HG03565 (cell line): ENCODE results near the gene FAM187B.
"Not testable (repeated sequence)": the region's sequence is repeated elsewhere in the genome, so short reads cannot be mapped to it uniquely, and the experiment has no call there.

ENCODE experiments used
- ATAC-seq: cut with Tn5 transposase; IDR thresholded peaks from one replicate; pipeline ENCODE4 v1.9.1; 2021; ENCODE audit warnings: mild to moderate bottlenecking, moderate library complexity; ENCODE audit not compliant: unreplicated experiment

FAM187B gene

DNA sequence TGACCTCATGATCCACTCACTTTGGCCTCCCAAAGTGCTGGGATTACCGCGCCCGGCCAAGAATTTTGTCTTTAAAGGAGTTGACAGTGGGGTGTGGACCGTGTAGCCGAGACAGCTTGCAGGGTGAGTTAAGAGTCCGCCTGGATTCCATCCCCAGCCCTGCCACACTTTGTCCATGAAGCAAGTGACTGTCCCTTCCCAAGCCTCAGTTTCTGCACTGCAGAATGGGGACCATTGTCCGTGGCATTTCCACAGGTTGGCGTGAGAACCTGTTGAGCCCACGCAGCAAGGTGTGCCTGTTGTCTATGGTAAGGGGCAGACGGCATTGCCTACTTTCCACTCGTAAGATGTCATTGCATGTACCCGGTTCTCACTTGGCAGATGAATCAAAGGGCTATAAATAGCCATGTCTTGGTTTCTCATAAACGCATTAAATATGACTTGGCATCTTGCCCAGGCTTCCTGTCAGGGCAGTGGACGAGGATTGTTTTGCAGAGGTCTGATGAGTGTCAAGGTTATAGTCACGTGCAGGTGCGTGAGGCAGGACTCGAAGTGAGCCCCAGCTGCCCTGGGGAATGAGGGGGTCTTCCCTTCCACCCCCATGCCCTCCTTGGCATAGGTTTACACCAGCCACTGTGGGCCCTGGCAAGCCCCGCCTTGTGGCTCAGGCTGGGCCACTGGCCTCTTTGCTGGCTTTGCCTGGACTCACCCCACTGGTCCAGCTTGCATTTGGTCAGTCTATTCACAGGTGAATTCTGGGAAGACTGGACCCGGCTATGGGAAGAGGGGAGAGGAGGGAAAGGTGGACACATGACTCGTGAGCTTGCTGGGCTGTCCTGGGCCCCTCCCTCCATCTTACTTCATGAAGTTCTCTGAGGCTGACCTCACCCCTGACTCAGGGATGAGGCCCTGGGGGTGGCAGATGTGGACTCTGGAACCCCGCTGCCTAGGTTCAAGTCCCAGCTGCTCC, 14.6 kb downstream of the FAM187B start:
- ATAC-seq = no peak

DNA sequence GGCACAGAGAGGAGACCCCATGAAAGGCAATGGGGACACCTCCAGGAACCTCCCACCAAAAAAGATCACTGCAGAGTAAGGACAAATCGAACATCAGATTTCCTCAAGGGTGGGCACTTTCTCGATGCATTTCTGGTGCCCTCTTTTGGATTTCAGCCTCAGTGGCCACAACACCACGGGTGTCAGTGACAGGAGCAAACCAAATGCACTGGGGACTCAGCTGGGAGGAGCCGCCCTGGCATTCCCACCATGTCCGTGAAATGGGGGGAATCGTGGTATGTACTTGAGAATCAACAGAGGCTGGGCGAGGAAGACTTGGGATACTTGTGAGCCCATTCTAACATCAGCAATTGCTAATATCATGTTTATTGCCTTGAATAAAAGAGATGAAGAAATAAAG, 16.3 kb downstream of the FAM187B start:
- ATAC-seq = no peak

DNA sequence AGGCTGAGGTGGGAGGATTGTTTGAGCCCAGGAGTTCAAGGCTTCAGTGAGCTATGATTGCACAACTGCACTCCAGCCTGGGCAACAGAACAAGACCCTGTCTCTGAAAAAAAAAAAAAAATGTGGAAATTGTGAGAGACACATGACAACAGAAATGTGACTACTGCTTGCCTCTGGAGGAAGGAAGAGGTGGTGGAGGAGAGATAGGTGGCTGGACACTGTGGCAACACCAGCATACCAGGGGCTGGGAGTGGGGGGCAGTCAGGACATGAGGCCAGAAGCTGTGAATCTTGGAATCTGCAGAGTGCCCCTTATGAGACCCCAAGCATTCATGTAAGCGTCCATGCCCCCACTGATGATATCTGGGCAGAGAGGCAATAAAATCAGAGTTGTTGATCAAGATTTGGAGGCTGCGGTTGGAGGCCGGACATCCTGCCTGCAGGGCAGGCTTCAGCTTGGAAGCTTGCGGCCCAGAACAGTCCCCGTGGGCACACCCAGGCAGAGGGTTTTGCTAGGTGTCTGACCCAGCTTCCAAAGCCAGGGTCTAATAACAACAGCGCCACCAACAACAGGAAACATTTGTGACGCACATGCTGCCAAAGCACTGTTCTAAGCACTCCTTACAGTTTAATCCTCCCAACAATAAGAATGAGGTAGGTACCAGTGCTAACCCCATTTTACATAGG, 16.9 kb downstream of the FAM187B start:
- no peak for ATAC-seq

DNA sequence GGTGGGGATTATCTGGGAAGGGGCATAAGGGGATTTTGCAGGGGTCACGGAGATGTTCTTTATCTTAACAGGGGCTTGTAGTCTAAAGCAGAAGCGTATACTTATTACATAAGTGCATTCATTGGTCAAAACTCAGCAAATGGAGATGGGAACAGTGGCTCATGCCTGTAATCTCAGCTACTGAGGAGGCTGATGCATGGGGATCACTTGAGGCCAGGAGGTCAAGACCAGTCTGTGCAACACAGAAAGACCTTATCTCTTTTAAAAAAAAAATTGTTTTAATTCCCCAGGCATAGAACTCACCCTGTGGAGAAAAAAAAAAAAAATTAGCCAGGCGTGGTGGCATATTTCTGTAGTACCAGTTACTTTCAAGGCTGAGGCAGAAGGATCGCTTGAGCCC, 18.9 kb downstream of the FAM187B start:
- ATAC-seq = no peak

DNA sequence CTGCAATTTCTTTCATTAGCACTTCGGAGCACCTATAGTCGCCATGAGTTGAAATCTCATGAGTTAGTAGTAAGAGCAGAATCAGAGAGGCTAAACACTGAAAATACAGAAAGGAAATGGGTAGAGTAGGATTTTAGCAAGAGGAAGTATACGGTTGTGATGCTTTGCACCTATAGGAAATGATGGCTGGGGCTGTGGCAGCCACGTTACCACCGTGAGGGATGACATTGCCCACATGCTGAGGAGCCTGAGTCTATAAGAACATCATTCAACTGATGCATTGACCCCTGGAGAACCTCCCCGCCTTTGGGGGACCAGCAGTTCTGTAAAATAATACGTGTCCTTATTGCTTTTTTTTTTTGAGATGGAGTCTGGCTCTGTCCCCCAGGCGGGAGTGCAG, 20.4 kb downstream of the FAM187B start:
- ATAC-seq = no peak

DNA sequence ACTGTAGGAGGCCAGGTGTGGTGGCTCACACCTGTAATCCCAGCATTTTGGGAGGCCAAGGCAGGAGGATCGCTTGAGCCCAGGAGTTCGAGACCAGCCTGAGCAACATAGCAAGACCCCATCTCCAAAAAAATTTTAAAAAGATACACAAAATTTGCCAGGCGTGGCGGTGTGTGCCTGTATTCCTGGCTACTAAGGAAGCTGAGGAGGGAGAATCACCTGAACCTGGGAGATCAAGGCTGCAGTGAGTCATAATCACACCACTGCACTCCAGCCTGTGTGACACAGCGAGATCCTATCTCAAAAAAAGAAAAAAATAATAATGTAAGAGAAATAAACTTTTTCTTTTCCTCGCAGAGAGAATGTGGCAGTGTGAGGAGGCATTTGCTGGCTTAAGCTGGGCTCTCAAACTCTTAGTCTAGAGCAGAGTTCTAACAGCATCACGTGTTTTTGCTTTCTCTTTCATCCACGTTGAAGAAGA, 21.1 kb downstream of the FAM187B start:
- ATAC-seq = no peak

DNA sequence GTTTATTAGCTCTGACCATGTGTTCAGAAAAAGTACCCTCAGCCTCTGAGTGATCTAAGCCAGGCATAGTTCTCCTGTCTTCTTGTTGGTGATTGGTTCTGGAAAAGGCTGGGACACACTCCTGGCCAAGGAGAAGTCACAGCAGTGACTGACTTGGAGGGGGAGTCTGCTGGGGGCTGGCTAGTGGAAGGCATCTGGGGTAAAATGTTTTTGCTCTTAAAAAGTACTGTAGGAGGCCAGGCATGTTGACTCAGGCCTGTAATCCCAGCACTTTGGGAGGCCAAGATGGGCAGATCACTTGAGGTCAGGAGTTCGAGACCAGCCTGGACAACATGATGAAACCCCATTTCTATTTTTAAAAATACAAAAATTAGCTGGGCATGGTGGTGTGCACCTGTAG, 21.7 kb downstream of the FAM187B start:
- ATAC-seq = no peak

DNA sequence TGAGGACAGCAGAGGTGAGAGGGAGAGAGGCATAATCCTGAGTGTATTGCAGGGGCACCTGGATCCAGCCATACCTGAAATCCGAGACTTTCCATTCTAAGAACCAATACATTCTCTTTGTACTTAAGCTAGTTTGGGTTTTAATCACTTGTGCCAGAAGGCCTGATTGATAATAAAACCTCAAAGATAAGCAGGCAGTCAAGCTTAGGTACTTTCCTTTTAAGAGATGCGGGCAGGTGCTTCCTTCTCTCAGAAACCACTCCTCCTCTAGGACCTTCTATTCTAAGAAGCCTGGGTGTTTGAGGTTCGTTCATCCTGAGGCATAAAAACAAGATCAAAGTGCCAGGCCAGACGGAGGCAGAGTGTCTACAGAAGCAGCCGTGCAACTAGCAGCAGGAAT, 22.2 kb downstream of the FAM187B start:
- no peak for ATAC-seq

DNA sequence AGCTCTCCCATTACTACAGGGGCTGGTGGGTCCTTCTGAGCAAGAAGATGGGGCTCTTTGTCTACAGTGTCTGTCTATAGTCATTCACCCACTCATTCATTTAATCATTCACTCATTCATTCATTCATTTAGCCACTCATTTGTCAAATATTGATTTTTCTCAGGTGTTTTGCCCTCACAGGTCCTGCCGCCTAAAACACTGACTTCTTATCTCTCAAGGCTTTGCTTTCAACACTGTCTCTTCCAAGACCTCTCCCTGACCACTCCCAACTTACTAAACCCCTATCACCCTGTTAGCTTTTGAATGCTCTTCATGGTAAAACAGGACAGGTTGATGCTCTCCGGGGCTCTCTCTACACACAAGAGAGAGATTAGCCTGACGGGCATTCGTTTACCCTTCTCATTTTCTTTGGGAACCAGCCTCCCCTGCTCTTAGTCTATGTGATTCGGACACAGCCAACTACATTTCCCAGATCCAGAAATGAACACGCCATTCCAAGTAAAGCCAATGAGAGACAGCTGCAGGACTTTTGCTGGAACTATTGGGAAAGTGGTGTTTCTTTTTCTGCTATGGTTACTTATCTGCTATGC, 22.7 kb downstream of the FAM187B start:
- no peak for ATAC-seq

DNA sequence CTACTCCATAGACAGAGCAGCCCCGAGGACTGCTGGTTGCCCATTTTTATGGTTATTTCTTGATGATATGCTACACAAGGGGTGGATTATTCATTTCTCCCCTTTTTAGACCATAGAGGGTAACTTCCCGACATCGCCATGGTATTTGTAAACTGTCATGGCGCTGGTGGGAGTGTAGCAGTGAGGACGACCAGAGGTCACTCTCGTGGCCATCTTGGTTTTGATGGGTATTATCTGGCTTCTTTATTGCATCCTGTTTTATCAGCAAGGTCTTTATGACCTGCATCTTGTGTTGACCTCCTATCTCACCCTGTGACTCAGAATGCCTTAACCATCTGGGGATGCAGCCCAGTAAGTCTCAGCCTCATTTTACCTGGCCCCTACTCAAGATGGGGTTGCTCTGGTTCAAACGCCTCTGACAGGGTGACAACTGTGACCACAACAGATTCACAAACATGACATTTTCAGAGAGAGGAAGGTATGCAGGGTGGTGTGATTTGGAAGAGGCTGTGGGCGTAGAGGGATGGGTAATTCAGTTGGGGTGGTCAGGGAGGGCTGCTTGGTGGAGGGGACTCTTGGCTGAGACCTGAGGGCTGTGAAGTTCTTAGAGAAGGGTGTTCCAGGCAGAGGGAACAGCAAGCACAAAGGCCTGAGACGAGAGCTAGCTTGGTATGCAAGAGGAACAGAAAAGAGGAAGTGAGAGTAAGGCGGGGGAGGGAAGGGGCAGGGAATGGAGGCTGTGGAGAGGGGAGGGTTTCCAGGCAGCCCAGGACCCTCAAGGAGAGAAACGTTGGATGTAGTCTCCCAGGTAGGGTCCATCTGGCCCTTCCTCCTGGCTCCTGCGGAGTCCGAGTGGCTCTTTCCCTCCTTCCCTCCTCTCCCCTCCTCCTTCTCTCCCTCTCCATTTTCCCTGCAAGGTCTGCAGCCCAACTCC, 23.5 kb downstream of the FAM187B start:
- ATAC-seq = peak; percentile 68

DNA sequence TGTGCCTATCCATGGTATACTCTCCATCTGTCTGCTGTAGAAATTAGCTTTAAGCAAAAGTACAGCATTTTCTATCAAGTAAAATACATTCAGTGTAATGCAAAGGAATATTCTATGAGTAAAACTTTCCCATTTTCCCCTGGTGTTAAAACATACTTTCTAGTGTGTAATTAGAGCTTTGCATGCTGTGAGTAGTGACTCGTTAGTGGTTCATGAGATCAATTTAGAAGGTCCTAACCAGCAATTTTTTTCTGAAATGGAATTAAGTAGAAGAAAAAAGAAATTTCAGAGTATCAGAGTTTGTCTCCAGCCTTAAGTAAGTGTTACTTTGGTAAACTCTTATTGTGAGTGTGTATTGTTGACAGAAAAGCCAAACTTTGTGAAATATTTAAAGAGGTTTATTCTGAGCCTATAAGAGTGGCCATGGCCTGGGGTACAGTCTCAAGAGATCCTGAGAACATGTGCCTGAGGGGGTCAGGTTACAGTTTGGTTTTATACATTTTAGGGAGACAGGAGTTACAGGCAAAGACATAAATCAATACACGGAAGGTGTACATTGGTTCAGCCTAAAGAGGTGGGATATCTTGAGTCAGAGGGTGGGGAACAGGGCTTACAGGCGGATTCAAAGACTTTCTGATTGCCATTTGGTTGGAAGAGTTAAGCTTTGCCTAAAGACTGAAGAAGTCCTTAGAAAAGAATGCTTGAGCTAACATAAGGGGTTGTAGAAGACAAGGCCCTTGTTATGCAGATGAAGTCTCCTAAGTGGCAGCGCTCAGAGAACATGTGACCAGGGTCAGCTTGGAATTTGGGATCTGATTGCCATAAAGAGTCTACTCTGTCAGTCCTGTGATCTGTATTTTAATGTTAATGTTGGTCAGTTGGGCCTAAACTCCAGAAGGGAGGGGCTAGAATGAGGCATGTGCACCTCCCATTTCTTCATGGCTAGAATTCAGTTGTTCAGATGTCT, 25.5 kb downstream of the FAM187B start:
- ATAC-seq = no peak

DNA sequence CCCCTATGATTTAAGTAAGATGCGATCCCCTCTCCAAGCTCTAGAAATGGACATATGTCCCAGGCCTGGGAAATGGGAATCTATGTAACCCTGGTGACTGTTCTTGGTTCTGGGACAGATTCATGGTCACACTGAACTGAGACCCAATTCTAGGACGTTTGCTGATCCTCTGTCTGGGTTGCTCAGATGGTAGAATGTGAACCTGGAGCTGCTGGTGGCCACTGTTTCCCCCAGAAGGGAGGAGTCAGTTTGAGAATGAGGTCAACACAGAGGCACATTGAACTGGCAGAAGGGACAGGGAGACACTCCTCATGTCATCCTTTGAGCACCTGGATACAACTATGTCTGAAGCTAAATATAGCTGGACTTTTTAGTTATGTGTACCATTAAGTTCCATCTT, 29.1 kb downstream of the FAM187B start:
- no peak for ATAC-seq

DNA sequence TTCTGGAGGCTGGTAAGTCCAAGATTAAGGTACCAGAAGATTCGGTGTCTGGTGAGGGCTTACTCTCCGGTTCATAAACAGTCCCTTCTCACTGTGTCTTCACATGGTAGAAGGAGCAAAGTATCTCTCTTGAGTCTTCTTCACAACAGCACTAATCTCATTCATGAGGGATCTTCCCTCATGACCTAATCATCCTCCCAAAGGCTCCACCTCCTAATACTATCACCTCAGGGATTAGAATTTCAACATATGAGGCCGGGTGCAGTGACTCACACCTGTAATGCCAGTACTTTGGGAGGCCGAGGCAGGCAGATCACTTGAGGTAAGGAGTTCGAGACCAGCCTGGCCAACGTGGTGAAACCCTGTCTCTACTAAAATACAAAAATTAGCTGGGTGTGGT, 31.7 kb downstream of the FAM187B start:
- ATAC-seq = not testable (repeated sequence)

DNA sequence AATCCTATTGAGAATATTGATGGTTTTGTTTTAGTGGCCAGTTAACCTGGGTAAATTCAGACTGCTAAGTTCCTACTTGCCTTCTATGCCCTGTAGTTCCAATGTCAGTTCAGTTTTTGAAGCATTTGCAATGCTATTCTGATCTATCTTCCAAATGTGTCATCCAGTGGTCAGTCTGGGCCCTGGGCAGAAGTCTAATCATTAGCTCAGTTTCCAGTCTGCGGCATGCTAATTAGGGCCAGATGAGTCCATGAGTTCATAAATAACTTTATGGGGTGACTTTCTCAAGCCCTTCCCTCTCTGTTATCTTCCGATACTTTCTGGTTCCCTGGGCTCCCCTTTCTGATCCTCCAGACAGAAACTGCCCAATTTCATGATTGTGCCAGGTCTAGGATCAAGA, 32.7 kb downstream of the FAM187B start:
- ATAC-seq = no peak

DNA sequence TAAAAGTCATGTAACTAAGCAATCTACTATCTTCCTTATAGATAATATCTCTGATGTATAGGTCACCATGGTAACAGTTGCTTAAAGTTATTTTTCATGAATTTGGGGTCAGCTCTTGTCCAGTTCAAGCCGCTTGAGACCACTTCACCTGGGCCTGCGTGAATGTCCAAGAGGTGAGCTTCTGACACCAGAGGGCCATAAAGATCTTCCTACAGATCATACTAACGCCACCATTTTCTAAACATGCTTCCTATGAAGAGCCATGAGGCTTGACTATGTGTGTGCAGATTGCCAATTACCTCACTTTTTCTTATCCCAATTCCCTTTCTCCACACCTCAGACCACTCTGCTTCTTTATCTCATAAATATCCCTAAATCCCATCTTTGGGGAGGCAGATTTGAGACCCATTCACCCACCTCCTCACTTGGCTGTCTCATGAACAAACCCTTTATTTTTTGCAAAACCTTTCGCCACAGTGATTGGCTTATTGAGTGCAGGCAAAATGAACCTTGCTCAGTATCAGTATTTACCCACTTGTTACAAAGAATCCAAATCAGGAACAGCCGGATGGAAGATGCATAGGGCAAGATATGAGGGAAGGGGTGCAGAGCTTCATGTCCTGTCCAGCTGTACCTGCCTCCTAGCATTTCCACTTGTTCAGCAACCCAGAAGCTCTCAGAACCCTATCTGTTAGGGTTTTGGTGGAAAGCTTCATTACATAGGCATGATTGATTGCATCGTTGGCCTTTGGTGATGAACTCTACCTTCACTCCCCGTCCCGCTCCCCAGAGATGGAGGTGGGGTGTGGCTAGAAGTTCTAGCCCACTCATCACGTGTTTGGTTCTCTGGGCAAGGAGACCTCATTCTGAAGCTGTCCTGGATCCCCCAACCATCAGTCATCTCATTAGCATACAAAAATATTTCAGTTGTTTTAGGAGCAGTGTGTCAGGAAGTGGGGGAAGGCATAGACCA, 34.2 kb downstream of the FAM187B start:
- no peak for ATAC-seq

DNA sequence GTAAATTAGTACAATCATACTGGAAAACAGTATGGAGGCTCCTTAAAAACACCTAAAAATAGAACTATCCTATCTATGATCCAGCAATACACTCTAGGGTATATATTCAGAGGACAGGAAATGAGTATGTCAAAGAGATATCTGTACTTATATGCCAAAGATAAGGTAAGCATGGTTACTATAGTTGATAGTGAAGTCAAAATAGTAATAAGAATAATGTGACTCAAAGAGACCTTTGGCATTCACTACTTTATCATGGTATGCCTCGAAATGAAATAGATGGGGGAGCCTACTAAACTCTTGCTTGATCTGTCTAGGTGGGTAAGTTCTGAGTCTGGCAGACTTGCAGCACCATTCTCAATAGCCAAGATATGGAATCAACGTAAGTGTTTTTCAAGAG, 43.7 kb downstream of the FAM187B start:
- no peak for ATAC-seq

DNA sequence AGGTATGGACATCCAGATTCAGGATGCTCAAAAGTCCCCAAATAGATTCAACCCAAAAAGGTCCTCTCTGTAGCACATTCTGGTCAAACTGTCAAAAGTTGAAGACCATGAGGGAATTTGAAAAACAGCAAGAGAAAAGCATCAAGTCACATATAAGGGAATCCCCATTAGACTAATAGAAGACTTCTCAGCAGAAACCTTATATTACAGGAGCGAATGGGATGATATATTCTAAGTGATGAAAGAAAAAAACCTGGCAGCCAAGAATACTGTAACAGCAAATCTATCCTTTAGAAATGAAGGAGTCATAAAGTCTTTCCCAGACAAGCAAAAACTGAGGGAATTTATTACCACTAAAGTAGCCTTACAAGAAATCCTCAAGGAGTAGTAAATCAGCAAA, 44.3 kb downstream of the FAM187B start:
- ATAC-seq = no peak

DNA sequence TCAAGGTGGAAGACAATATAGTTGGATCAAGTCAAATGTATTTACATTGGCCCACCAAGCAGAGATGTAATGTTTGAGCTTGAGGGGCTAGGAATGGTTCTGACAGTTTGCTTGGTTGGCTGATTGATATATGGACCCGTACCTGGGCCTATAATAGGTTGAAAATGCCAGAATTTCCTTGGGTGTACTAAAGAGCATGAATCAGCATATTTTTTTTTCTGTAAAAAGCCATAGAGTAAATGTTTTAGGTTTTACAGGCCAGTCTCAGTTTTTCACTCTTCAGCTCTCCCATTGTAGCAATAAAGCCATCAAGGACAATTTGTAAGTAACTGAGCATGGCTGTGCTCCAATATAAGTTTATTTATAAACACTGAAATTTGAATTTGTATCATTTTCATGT, 47.2 kb downstream of the FAM187B start:
- no peak for ATAC-seq
